ENCODE data around the gene LDLRAD4. TPM values are rescaled to one million over a fixed set of nuclear protein-coding genes. Genes with fewer than 3 reads are reported as not detected.

The LDLRAD4 gene
- polyA plus RNA-seq, 1 experiment: not detected

DNA sequence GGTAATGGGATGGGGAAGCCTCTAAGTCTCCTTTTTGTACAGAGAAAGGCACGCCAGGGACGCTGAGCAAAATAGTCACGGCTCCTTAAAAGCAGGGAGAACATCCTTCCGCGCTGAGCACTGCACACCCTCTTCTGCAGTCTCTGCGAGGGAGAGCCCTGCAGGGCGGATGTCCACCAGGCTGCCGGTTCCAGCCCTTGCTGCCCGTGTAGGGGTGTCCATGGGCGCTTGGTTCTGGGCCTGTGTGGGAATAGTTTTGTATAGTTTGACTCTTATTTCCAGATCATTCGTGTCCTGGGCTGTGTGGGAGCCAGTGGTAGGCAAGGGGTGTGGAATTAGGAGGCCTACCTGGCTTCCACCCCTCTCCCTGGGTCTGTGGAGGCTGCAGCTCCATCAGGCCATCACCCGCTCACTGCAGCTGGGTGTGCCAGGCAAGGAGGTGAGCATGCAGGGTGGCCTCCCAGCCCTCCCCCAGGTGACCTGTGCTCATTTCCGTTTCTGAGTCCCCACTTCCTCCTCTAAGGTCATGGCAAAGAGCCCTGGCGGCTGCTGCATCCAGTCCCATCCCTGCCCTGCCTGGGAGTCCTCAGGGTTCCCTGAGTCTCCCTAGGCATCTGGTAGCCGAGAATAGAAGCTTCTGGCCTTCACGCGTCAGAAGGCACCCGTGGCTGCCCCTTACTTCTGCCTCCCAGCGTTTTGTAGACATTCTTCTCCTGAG lies 202.6 kb downstream of the LDLRAD4 start:
- POLR2A ChIA-PET: no interaction called here
- DNase-seq (ENCODE audit: low read depth, low spot score): no peak
- Histone ChIP-seq H3K9me3 (ENCODE audit: control insufficient read depth, insufficient read depth, low read length) (no peaks in the 10 kb centered on the region; the same call in 1 of the 2 replicates), H3K27ac (ENCODE audit: low read depth, low read length) (no peak overlapping the region), H3K4me3 (ENCODE audit: low read depth, low read length) (no peak overlapping the region), H3K27me3 (ENCODE audit: control insufficient read depth, insufficient read depth, low read length) (no peaks in the 10 kb centered on the region)
- CTCF ChIA-PET: interaction anchor here (0.7 kb wide), 1 partner anchor 31 kb away, joined by 5 read pairs; no protein-coding TSS in a partner anchor
- TF ChIP-seq CTCF (IDR thresholded peaks at IDR 0.05; ENCODE audit: low read depth, low read length): no peak

GRCh38 chr18:13422541-13423147 lies 204.1 kb downstream of the LDLRAD4 start:
- Histone ChIP-seq H3K27me3 (ENCODE audit: control insufficient read depth, insufficient read depth, low read length) (no peaks in the 10 kb centered on the region), H3K9me3 (ENCODE audit: control insufficient read depth, insufficient read depth, low read length) (no peaks in the 10 kb centered on the region; the same call in 1 of the 2 replicates), H3K27ac (ENCODE audit: low read depth, low read length) (no peak overlapping the region), H3K4me3 (ENCODE audit: low read depth, low read length) (no peak overlapping the region)
- no peak for DNase-seq (ENCODE audit: low read depth, low spot score)
- ChIA-PET CTCF (no interaction called here), POLR2A (no interaction called here)
- TF ChIP-seq CTCF (IDR thresholded peaks at IDR 0.05; ENCODE audit: low read depth, low read length): no peak

DNA sequence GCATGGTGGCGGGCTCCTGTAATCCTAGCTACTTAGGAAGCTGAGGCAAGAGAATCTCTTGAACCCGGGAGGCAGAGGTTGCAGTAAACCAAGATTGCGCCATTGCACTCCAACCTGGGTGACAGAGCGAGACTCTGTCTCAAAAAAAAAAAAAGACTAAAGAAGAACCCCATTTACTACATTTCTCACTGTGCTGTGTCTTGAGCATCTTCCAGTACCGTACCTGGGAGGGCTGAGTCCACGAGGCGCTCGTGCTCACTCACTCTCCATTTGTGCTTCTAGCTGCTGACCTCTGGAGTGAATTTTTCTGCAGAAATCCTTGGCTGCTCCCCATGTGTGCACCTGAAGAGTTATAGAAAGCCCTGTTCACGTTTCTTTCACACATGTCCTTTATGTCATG lies 204.8 kb downstream of the LDLRAD4 start:
- Histone ChIP-seq H3K9me3 (ENCODE audit: control insufficient read depth, insufficient read depth, low read length) (no peaks in the 10 kb centered on the region; the same call in 1 of the 2 replicates), H3K27ac (ENCODE audit: low read depth, low read length) (no peak overlapping the region), H3K4me3 (ENCODE audit: low read depth, low read length) (no peak overlapping the region), H3K27me3 (ENCODE audit: control insufficient read depth, insufficient read depth, low read length) (no peaks in the 10 kb centered on the region)
- no peak for DNase-seq (ENCODE audit: low read depth, low spot score)
- ChIA-PET POLR2A (no interaction called here), CTCF (no interaction called here)
- TF ChIP-seq CTCF (IDR thresholded peaks at IDR 0.05; ENCODE audit: low read depth, low read length): no peak

DNA sequence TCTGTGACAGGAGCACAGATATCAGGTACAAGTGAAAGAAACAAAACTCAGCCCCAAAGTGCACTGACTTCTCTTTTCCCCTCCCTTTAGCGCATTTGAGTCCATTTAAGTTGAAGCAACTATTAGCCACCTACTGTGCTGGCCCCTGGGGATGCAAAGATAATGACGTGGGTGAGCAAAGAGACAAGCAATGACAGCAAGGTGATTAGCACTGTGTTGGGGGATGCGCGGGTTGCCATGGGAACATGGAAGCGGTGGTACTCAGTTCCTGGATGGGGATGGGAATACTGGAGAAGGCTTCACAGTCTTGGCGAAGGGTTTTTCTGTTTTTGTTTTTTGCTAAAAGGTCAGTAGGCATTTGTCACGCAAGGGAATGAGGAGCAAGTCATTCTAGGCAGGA lies 205.8 kb downstream of the LDLRAD4 start:
- ChIA-PET CTCF (no interaction called here), POLR2A (no interaction called here)
- Histone ChIP-seq H3K27me3 (ENCODE audit: control insufficient read depth, insufficient read depth, low read length) (no peaks in the 10 kb centered on the region), H3K27ac (ENCODE audit: low read depth, low read length) (no peak overlapping the region), H3K9me3 (ENCODE audit: control insufficient read depth, insufficient read depth, low read length) (no peaks in the 10 kb centered on the region; the same call in 1 of the 2 replicates), H3K4me3 (ENCODE audit: low read depth, low read length) (no peak overlapping the region)
- TF ChIP-seq CTCF (IDR thresholded peaks at IDR 0.05; ENCODE audit: low read depth, low read length): no peak
- no peak for DNase-seq (ENCODE audit: low read depth, low spot score)

DNA sequence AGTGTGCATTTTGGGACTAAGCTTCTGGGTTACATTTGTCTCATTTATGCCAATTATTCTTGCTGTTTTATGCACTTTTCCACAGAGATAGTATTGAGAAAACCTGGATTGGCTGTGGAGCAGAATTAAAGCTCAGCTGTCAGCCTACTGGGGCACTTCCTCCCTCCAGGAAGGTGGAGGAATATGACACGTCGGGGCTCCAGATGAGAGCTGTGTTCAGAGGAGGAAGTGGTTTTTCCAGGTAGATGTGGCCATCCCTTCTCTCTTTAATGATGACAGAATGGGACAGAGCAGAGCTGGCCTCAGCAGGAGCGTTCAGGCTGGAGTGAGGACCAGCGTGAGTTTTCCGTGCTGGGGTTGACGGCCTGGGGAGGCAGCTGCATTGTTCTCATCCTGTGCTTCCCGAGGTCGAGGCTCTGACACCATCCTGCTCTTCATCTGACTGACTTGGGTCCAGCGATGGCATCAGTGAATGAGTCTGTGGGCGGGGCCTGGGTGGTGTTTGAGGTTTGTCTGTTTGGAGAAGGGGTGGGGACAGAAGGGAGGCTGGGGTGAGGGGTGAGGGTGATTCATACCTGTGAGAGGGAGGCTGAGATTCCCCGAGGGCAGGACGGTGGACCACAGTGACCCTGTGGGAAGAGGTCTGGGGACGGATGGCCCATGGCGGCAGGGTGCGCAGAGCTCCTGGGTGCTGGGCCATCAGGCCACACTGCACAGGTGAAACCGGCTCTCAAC lies 207.0 kb downstream of the LDLRAD4 start:
- CTCF ChIA-PET: no interaction called here
- Histone ChIP-seq H3K27ac (ENCODE audit: low read depth, low read length) (no peak overlapping the region), H3K4me3 (ENCODE audit: low read depth, low read length) (no peak overlapping the region), H3K9me3 (ENCODE audit: control insufficient read depth, insufficient read depth, low read length) (no peaks in the 10 kb centered on the region; the same call in 1 of the 2 replicates), H3K27me3 (ENCODE audit: control insufficient read depth, insufficient read depth, low read length) (peaks cover 3% of the 10 kb centered on the region)
- TF ChIP-seq CTCF (IDR thresholded peaks at IDR 0.05; ENCODE audit: low read depth, low read length): no peak
- DNase-seq (ENCODE audit: low read depth, low spot score): no peak
- POLR2A ChIA-PET: no interaction called here
